Pancreas (tissue), 10 donors: ENCODE results near the gene PCDH15. TPM values are rescaled to one million over a fixed set of nuclear protein-coding genes. Genes with fewer than 3 reads are reported as not detected.

Experiments
- ATAC-seq, 4 donors: fragments of 200-7000 bp; cut with Tn5 transposase; one replicate each; pipeline versions ENCODE4 v1.8.0 to v1.9.1; 2020; ENCODE audit warnings: mild to moderate bottlenecking in 4 of 4, moderate library complexity in 4 of 4
- DNase-seq, 6 donors: peaks; one replicate each; pipeline ENCODE4 v3.0.0-alpha.2; 2020
- FAIRE-seq: peaks from 2 replicates; lab custom pipeline; 2012; peaks lifted over from hg19 to GRCh38; lab: Jason Lieb, UNC
- H3K27ac ChIP-seq, 4 donors: fragments of 200-600 bp; sonication (generic); 1 replicate in 3 of 4; 2 replicates in 1 of 4; pipeline versions ENCODE4 v1.5.0 to v1.8.0; 2020
- H3K27me3 ChIP-seq, 4 donors: fragments of 200-600 bp; one replicate each; pipeline ENCODE4 v1.8.0; 2021
- H3K36me3 ChIP-seq, 3 donors: fragments of 200-600 bp; sonication (generic) in 1 of 3; one replicate each; pipeline versions ENCODE4 v1.5.0 to v1.8.0; 2020 to 2021
- H3K4me1 ChIP-seq, 3 donors: fragments of 200-600 bp; one replicate each; pipeline ENCODE4 v1.8.0; 2021
- H3K4me3 ChIP-seq, 4 donors: fragments of 200-600 bp; sonication (generic) in 2 of 4; one replicate each; pipeline versions ENCODE4 v1.5.0 to v1.8.0; 2020 to 2021
- H3K9me3 ChIP-seq, 4 donors: fragments of 200-600 bp; one replicate each; pipeline ENCODE4 v1.8.0; 2021
- WGBS, 2 donors: extraction: QIAGEN DNeasy Blood & Tissue Kit; methylation state at CpG; one replicate each; pipeline ENCODE4 v1.1.7; 2013; 5-methylcytosine and 5-hydroxymethylcytosine counted together
- intact Hi-C, 3 donors: fragments of 100-400 bp; cut with DNase I; formaldehyde crosslinking; loops; one replicate each; pipeline versions ENCODE4 v1.11.1 to v1.14.2; 2022
- polyA plus RNA-seq, 2 donors: library from polyadenylated mRNA; stranded (reverse); fragments of 200-250 nt; gene quantifications; one replicate each; pipeline ENCODE4 v1.2.3, GENCODE V29; 2013
- total RNA-seq, 6 donors: library from RNA; stranded (reverse); fragmentation: NEBNext Ultra II Directional in 4 of 6; extraction: Animal tissue kit (Norgen Biotek cat#: 25700) in 4 of 6; gene quantifications; one replicate each; pipeline versions ENCODE4 v1.2.1 to v1.2.4, GENCODE V29; 2021 to 2023
- TF ChIP-seq, protein P1 (sequence below), 4 donors: fragments of 200-600 bp; sonication (generic) in 3 of 4; IDR thresholded peaks; one replicate each; pipeline versions ENCODE4 v1.5.0 to v1.8.0; 2021; ENCODE audit warnings: antibody characterized with exemption in 4 of 4
- donor health status: healthy with polysubstance abuse.
- donor health status: DM: no; HTN: no; CAD: no; lungs with moderate emphysema.
- donor health status: DM: no; HTN: no; CAD: no.
- donor health status: control.
- donor health status: control.
- donor health status: Bipolar disorder and iron deficiency.
- donor health status: DM: yes; HTN: yes; CAD: no.
- donor health status: DM: no; HTN: no; CAD: no.
- donor health status: DM: no; HTN: no; CAD: no.
- donor health status: DM: yes; HTN: yes; CAD: no.

PCDH15 gene
- total and polyA plus RNA-seq, 8 donors: 0.31 TPM; not detected in 7

DNA sequence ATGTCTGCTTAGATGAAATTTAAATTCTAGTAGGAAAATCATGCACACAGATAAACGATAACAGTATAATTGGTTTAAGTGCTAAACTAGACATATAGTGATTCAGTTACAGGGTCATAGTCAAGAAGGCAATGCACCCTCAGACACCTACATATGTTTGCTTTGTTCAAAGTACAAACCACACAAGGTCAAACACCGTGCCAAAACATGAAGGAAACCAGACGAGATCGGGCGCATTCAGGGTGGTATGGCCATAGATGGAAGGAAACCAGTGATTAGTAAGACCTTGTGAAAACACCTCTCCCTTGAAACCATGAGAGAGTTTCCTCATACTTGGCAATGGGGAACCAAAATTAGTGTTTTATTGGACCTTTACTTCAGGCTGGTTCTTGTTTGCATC lies 906.9 kb downstream of the PCDH15 start:
- no peaks in the 10 kb centered on the region for H3K4me1 ChIP-seq
- no peak overlapping the region for H3K27ac ChIP-seq
- no peaks in the 10 kb centered on the region for H3K27me3 ChIP-seq
- no peaks in the 10 kb centered on the region for H3K36me3 ChIP-seq
- ATAC-seq (no peak), DNase-seq (no peak), FAIRE-seq (no peak)
- TF ChIP-seq, protein P1, sequence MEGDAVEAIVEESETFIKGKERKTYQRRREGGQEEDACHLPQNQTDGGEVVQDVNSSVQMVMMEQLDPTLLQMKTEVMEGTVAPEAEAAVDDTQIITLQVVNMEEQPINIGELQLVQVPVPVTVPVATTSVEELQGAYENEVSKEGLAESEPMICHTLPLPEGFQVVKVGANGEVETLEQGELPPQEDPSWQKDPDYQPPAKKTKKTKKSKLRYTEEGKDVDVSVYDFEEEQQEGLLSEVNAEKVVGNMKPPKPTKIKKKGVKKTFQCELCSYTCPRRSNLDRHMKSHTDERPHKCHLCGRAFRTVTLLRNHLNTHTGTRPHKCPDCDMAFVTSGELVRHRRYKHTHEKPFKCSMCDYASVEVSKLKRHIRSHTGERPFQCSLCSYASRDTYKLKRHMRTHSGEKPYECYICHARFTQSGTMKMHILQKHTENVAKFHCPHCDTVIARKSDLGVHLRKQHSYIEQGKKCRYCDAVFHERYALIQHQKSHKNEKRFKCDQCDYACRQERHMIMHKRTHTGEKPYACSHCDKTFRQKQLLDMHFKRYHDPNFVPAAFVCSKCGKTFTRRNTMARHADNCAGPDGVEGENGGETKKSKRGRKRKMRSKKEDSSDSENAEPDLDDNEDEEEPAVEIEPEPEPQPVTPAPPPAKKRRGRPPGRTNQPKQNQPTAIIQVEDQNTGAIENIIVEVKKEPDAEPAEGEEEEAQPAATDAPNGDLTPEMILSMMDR (IDR thresholded peaks at IDR 0.05): no peak
- intact Hi-C loops: no loop called here
- no peaks in the 10 kb centered on the region for H3K9me3 ChIP-seq
- H3K4me3 ChIP-seq: no peak overlapping the region
- 25 to 29% methylated on average over 5 of the region's 5 CpGs for WGBS, 2 donors

DNA sequence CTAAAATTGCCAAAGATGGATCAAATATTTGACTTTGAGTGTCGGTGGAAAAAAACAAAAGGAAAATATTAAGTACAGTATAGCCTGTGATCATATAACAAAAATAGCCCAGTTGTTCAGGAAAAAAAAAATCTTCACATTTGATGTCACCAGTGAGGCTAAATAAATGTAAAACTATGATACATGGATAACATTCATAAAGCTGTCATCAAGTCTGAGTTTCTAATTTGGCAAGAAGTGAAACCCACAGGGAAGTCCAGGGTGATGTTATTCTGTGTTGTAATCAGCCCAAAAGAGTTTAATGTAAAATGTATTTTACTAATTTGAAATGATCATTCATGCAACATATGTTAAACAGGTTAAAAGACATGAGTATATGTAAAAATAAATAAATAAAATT lies 908.0 kb downstream of the PCDH15 start:
- no peak for FAIRE-seq
- TF ChIP-seq, protein P1 (IDR thresholded peaks at IDR 0.05): no peak
- no peak overlapping the region for H3K4me3 ChIP-seq
- no peaks in the 10 kb centered on the region for H3K36me3 ChIP-seq
- DNase-seq: no peak
- H3K27ac ChIP-seq: no peak overlapping the region
- ATAC-seq: no peak
- no peaks in the 10 kb centered on the region for H3K27me3 ChIP-seq
- no peaks in the 10 kb centered on the region for H3K4me1 ChIP-seq
- intact Hi-C loops: no loop called here
- H3K9me3 ChIP-seq: no peaks in the 10 kb centered on the region
- 82 to 95% methylated on average over 1 of the region's 1 CpG for whole genome bisulfite sequencing, 2 donors

DNA sequence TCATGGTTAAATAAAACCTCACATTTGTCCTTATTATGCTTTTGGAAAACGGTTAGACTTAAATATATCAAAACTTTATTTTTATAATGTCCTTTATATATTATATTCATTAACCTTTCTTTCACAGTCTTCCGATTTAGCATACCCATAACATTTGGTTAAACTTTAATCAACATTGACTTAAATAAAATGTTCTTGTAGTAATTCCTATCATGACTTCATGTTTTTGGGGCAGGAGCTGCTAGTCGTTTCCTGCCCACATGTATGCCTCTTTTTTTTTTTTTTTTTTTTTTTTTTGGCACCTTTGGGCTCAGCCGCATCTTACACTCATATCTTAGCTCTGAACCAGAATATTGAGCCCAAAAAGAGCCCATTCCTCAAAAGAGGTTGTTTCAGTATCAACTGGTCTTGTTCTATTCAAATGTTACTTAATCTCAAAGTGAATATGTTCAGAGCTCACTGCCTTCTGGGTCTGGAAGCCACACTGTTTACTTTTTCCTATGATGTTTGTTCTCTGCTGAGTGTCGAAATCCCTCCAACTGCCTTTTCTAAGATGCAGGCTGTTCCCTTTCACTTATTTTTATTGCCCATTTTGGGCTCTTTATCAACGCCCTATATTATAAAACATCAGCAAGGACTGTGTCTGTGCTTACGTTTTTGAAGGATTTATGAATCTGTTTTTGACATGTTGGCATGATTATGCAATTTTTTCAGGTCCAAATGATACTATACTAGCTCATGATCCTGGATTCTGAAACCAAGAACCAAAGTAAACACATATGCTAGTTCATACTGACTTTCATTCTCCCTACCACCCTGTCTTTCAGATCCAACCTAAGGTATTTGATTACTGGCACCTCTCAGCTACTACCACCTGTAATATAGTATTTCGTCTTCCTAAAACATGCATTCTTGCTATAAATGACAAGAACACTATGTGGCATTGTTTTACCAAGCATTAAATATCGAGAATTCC lies 914.4 kb downstream of the PCDH15 start:
- Histone ChIP-seq H3K9me3 (no peaks in the 10 kb centered on the region), H3K4me1 (no peaks in the 10 kb centered on the region), H3K27ac (no peak overlapping the region), H3K4me3 (no peak overlapping the region), H3K36me3 (no peaks in the 10 kb centered on the region), H3K27me3 (no peaks in the 10 kb centered on the region)
- TF ChIP-seq, protein P1 (IDR thresholded peaks at IDR 0.05): no peak
- WGBS, 2 donors: 35 to 38% methylated on average over 9 of the region's 9 CpGs
- DNase-seq (no peak), FAIRE-seq (no peak), ATAC-seq (peak in 3 of 4 donors; percentile 48 to 79 (median 53))
- intact Hi-C loops: no loop called here

DNA sequence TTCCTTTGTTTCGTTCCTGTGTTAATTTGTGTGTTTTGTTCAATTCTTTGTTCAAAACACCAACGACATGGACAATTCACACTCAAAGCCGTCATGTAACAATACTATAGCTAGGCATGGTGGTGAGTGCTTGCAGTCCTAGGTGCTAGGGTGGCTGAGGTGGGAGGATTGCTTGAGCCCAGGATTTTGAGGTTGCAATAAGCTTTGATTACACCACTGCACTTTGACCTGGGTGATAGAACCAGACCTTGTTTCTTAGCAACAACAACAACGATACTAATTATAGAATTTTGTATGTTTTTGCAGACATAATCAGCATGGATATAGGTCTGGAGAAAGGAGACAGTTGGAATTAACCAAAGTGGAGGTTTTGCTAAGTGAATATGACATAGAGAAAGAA lies 936.2 kb downstream of the PCDH15 start:
- Histone ChIP-seq H3K9me3 (no peaks in the 10 kb centered on the region), H3K36me3 (no peaks in the 10 kb centered on the region), H3K27me3 (no peaks in the 10 kb centered on the region), H3K4me3 (no peak overlapping the region), H3K4me1 (no peaks in the 10 kb centered on the region), H3K27ac (no peak overlapping the region)
- WGBS, 2 donors: 66 to 79% methylated on average over 4 of the region's 4 CpGs
- no peak for FAIRE-seq
- no peak for DNase-seq
- TF ChIP-seq, protein P1 (IDR thresholded peaks at IDR 0.05): no peak
- intact Hi-C loops: no loop called here
- no peak for ATAC-seq
